ENCODE data around the gene YES1. TPM values are rescaled to one million over a fixed set of nuclear protein-coding genes. Genes with fewer than 3 reads are reported as not detected.

The YES1 gene
- total RNA-seq, 2 donors from 2014 or later, result 62.8 to 78.8 TPM

DNA sequence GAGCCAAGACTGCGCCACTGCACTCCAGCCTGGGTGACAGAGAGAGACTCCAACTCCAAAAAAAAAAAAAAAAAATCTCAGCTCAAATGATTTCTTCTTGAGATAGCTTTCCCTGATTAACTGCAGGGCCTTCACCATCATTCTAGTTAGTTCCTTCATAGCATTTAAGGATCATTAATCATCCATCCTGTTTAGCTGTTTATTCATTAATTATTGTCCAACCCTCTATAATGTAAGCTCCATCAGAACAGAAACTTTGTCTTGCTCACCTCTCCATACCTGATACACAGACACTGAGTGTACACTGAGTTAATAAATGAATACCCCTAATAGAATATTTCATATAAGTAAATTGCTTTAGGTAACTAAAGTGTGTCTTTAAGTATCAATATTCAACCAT lies 57.4 kb downstream of the YES1 start:
- H3K4me3 Mint-ChIP-seq, result no peak overlapping the region
- H3K36me3 ChIP-seq (ENCODE audit: control insufficient read depth, insufficient read depth, low read length), result peaks cover 19% of the 10 kb centered on the region
- no peak for DNase-seq
- no peak overlapping the region for H3K4me3 ChIP-seq (ENCODE audit: low read length)
- WGBS, 2 experiments (ENCODE audit: insufficient coverage in 1 of 2, insufficient read length in 1 of 2), result 100% methylated on average over 1 of the region's 1 CpG
- TF ChIP-seq, protein P1, sequence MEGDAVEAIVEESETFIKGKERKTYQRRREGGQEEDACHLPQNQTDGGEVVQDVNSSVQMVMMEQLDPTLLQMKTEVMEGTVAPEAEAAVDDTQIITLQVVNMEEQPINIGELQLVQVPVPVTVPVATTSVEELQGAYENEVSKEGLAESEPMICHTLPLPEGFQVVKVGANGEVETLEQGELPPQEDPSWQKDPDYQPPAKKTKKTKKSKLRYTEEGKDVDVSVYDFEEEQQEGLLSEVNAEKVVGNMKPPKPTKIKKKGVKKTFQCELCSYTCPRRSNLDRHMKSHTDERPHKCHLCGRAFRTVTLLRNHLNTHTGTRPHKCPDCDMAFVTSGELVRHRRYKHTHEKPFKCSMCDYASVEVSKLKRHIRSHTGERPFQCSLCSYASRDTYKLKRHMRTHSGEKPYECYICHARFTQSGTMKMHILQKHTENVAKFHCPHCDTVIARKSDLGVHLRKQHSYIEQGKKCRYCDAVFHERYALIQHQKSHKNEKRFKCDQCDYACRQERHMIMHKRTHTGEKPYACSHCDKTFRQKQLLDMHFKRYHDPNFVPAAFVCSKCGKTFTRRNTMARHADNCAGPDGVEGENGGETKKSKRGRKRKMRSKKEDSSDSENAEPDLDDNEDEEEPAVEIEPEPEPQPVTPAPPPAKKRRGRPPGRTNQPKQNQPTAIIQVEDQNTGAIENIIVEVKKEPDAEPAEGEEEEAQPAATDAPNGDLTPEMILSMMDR (conservative IDR thresholded peaks at IDR 0.05), result no peak
- H3K27me3 Mint-ChIP-seq (ENCODE audit: insufficient read depth), result no peaks in the 10 kb centered on the region
- no peak overlapping the region for H3K9ac ChIP-seq (ENCODE audit: extremely low read depth, low read length, poor library complexity, severe bottlenecking)
- H3K27ac Mint-ChIP-seq, result no peak overlapping the region
- peaks cover 11% of the 10 kb centered on the region for H3K4me1 Mint-ChIP-seq
- H3K4me1 ChIP-seq (ENCODE audit: control insufficient read depth, insufficient read depth, low read length), result peaks cover 3% of the 10 kb centered on the region
- H3K36me3 Mint-ChIP-seq (ENCODE audit: low read depth), result peaks cover 10% of the 10 kb centered on the region
- no peak overlapping the region for H3K27ac ChIP-seq (ENCODE audit: low read depth, low read length)
- no peaks in the 10 kb centered on the region for H3K9me3 Mint-ChIP-seq
- no peaks in the 10 kb centered on the region for H3K27me3 ChIP-seq (ENCODE audit: control insufficient read depth, insufficient read depth, low read length, poor library complexity, severe bottlenecking)
- no peaks in the 10 kb centered on the region for H3K9me3 ChIP-seq (ENCODE audit: control insufficient read depth, low read length)

DNA sequence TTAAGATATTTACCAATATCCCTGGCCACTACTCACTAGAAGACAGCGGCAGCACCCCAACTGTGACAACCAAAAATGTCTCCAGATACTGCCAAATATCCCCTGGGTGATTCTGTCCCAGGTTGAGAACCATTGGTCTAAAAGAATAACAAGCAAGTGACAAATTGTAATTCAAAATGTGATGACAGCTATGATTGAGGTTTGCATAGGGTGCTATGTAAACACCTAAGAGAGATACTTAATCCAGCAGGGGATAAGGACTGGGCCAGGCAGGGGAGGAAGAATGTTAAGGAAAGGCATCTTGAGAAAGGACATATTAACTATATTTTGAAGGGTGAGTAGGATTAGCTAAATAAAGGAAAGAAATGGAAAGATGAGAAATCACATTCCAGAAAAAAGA lies 61.6 kb downstream of the YES1 start:
- H3K9ac ChIP-seq (ENCODE audit: extremely low read depth, low read length, poor library complexity, severe bottlenecking), result no peak overlapping the region
- no peak overlapping the region for H3K27ac ChIP-seq (ENCODE audit: low read depth, low read length)
- WGBS, 2 experiments (ENCODE audit: insufficient coverage in 1 of 2, insufficient read length in 1 of 2), result 95 to 100% methylated on average over 1 of the region's 1 CpG
- no peak overlapping the region for H3K27ac Mint-ChIP-seq
- H3K4me1 Mint-ChIP-seq, result peaks cover 11% of the 10 kb centered on the region
- no peak overlapping the region for H3K4me3 ChIP-seq (ENCODE audit: low read length)
- H3K27me3 Mint-ChIP-seq (ENCODE audit: insufficient read depth), result no peaks in the 10 kb centered on the region
- peaks cover 21% of the 10 kb centered on the region for H3K36me3 Mint-ChIP-seq (ENCODE audit: low read depth)
- H3K4me1 ChIP-seq (ENCODE audit: control insufficient read depth, insufficient read depth, low read length), result peaks cover 3% of the 10 kb centered on the region
- no peak for DNase-seq
- H3K9me3 Mint-ChIP-seq, result no peaks in the 10 kb centered on the region
- H3K9me3 ChIP-seq (ENCODE audit: control insufficient read depth, low read length), result no peaks in the 10 kb centered on the region
- no peaks in the 10 kb centered on the region for H3K27me3 ChIP-seq (ENCODE audit: control insufficient read depth, insufficient read depth, low read length, poor library complexity, severe bottlenecking)
- H3K4me3 Mint-ChIP-seq, result no peak overlapping the region
- TF ChIP-seq, protein P1 (conservative IDR thresholded peaks at IDR 0.05), result no peak
- peaks cover 41% of the 10 kb centered on the region for H3K36me3 ChIP-seq (ENCODE audit: control insufficient read depth, insufficient read depth, low read length)

DNA sequence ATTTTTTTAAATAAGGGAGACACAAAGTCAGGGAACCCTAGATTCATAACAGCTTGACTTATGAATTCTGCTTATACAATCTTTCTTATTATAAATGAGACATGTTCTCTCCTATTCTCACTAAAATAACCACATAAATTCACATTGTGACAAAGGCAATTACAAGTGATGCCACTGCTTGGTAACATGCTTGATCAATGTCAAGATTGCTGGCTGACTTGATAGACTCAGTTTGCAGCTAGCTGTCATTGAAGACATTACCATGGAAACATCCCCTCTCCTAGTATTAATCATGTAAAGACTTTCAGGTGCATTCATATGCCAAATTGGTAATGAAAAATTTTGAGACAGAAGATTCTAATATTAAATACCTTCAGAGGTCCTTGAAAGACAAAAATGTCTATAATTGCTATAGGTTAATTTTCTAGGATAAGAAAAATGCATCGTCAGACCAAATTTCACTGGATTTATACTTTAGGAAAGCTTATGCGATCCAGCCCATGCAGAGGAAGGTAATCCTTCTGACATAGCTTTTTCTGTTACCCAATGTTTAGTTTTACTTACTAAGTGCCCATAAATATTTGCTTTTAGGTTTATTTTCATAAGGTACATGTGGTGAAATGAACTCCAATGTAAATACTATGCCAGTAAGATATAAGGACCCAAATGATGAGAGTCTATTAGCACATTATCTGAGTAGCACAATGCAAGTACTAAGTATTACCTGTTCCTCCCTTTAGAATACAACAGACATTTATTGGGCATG lies 67.0 kb downstream of the YES1 start:
- H3K27me3 Mint-ChIP-seq (ENCODE audit: insufficient read depth), result no peaks in the 10 kb centered on the region
- H3K27me3 ChIP-seq (ENCODE audit: control insufficient read depth, insufficient read depth, low read length, poor library complexity, severe bottlenecking), result no peaks in the 10 kb centered on the region
- TF ChIP-seq, protein P1 (conservative IDR thresholded peaks at IDR 0.05), result no peak
- WGBS, 2 experiments (ENCODE audit: insufficient coverage in 1 of 2, insufficient read length in 1 of 2), result 76 to 81% methylated on average over 2 of the region's 2 CpGs
- no peaks in the 10 kb centered on the region for H3K9me3 Mint-ChIP-seq
- H3K36me3 ChIP-seq (ENCODE audit: control insufficient read depth, insufficient read depth, low read length), result peaks cover 64% of the 10 kb centered on the region
- H3K4me3 ChIP-seq (ENCODE audit: low read length), result no peak overlapping the region
- no peak overlapping the region for H3K9ac ChIP-seq (ENCODE audit: extremely low read depth, low read length, poor library complexity, severe bottlenecking)
- H3K27ac Mint-ChIP-seq, result no peak overlapping the region
- H3K27ac ChIP-seq (ENCODE audit: low read depth, low read length), result no peak overlapping the region
- H3K4me1 ChIP-seq (ENCODE audit: control insufficient read depth, insufficient read depth, low read length), result no peaks in the 10 kb centered on the region
- no peaks in the 10 kb centered on the region for H3K9me3 ChIP-seq (ENCODE audit: control insufficient read depth, low read length)
- H3K36me3 Mint-ChIP-seq (ENCODE audit: low read depth), result peaks cover 42% of the 10 kb centered on the region
- H3K4me1 Mint-ChIP-seq, result no peaks in the 10 kb centered on the region
- no peak overlapping the region for H3K4me3 Mint-ChIP-seq
- no peak for DNase-seq

Data from endodermal cell (in vitro differentiated cells).